Thoracic aorta (tissue), 2 donors: ENCODE results near the gene ACTR8. TPM values are rescaled to one million over a fixed set of nuclear protein-coding genes. Genes with fewer than 3 reads are reported as not detected.

Experiments used
- ATAC-seq: fragments of 150-250 bp; one replicate; pipeline ENCODE4 v1.8.0; 2017; ENCODE audit warnings: low read depth; ENCODE audit not compliant: insufficient number of reproducible peaks, low FRiP score
- DNase-seq: peaks from one replicate; pipeline ENCODE4 v3.0.0-alpha.2; 2020; ENCODE audit warnings: low spot score
- H3K27ac ChIP-seq, 2 donors: fragments of 200-600 bp; sonication (generic); 1 replicate in 1 of 2; 2 replicates in 1 of 2; pipeline ENCODE4 v1.5.1; 2016; ENCODE audit warnings: mild to moderate bottlenecking in 2 of 2, moderate library complexity in 2 of 2
- H3K27me3 ChIP-seq: fragments of 200-600 bp; sonication (generic); replicated peaks from 2 replicates; pipeline ENCODE4 v1.6.0; 2016; ENCODE audit warnings: mild to moderate bottlenecking; ENCODE audit not compliant: insufficient read depth
- H3K36me3 ChIP-seq: fragments of 200-600 bp; sonication (generic); one replicate; pipeline ENCODE4 v1.5.1; 2016
- H3K4me1 ChIP-seq, 2 donors: fragments of 200-600 bp; sonication (generic); 1 replicate in 1 of 2; 2 replicates in 1 of 2; pipeline versions ENCODE4 v1.5.1 to v1.6.0; 2016; ENCODE audit warnings: low read depth in 2 of 2, mild to moderate bottlenecking in 1 of 2; ENCODE audit not compliant: control insufficient read depth in 1 of 2
- H3K4me3 ChIP-seq: fragments of 200-600 bp; sonication (generic); 2 replicates; pipeline ENCODE4 v1.5.1; 2016; ENCODE audit warnings: mild to moderate bottlenecking
- H3K9me3 ChIP-seq: fragments of 200-600 bp; sonication (generic); 2 replicates; pipeline ENCODE4 v1.5.1; 2016
- CTCF ChIP-seq: fragments of 200-600 bp; sonication (generic); IDR thresholded peaks from one replicate; pipeline ENCODE4 v1.5.1; 2019; ENCODE audit warnings: antibody characterized with exemption
- total RNA-seq, 2 donors: library from RNA; depleted of rRNA; stranded (reverse); fragments of >200 nt; gene quantifications; one replicate each; pipeline versions ENCODE4 v1.1.0 to v1.2.3, GENCODE V29; 2016

Gene ACTR8
- total RNA-seq, 2 donors from 2014 or later, result 13.1 to 22.8 TPM

GRCh38 chr3:53845103-53845880 is 36.7 kb downstream of the ACTR8 start:
- Histone ChIP-seq H3K27ac (peak overlapping the region in 1 of 2 donors; percentile 34), H3K4me3 (peak overlapping the region; percentile 82), H3K27me3 (no peaks in the 10 kb centered on the region), H3K36me3 (no peaks in the 10 kb centered on the region), H3K9me3 (no peaks in the 10 kb centered on the region), H3K4me1 (peaks cover 3 to 21% of the 10 kb centered on the region in 2 donors)
- DNase-seq (no peak), ATAC-seq (peak; percentile 51)
- TF ChIP-seq CTCF, result no peak

- Histone ChIP-seq H3K27me3 (no peaks in the 10 kb centered on the region), H3K9me3 (no peaks in the 10 kb centered on the region), H3K36me3 (no peaks in the 10 kb centered on the region), H3K27ac (no peak overlapping the region), H3K4me1 (peaks cover 3 to 21% of the 10 kb centered on the region in 2 donors), H3K4me3 (no peak overlapping the region)
- no peak for ATAC-seq
- no peak for DNase-seq
- no peak for TF ChIP-seq CTCF
Observed at GRCh38 chr3:53844262-53845102, 37.5 kb downstream of the ACTR8 start.

GRCh38 chr3:53843195-53844177 is 38.5 kb downstream of the ACTR8 start:
- ATAC-seq, result no peak
- no peak overlapping the region for H3K27ac ChIP-seq

GRCh38 chr3:53842436-53843194 is 39.3 kb downstream of the ACTR8 start:
- Histone ChIP-seq H3K4me3 (no peak overlapping the region), H3K27ac (no peak overlapping the region), H3K9me3 (no peaks in the 10 kb centered on the region), H3K27me3 (no peaks in the 10 kb centered on the region), H3K36me3 (no peaks in the 10 kb centered on the region), H3K4me1 (peaks cover 3 to 21% of the 10 kb centered on the region in 2 donors)
- TF ChIP-seq CTCF, result no peak
- no peak for DNase-seq
- ATAC-seq, result no peak

More at GRCh38 chr3:53843195-53844177, 38.5 kb downstream of the ACTR8 start:
- peaks cover 3 to 21% of the 10 kb centered on the region in 2 donors for H3K4me1 ChIP-seq
- DNase-seq, result no peak
- H3K27me3 ChIP-seq, result no peaks in the 10 kb centered on the region
- H3K9me3 ChIP-seq, result no peaks in the 10 kb centered on the region
- no peaks in the 10 kb centered on the region for H3K36me3 ChIP-seq
- TF ChIP-seq CTCF, result no peak
- no peak overlapping the region for H3K4me3 ChIP-seq
